Loucy (cell line): ENCODE results near the gene KCNT1.

ENCODE experiments used
- EZH2phosphoT487 ChIP-seq: fragments of 200-600 bp; IDR thresholded peaks from 2 replicates; pipeline ENCODE4 v1.6.1; 2018; ENCODE audit warnings: antibody characterized with exemption, mild to moderate bottlenecking, moderate library complexity, borderline replicate concordance
- TF ChIP-seq, protein P1 (sequence below): fragments of 200-600 bp; sonication (generic); conservative IDR thresholded peaks from 2 replicates; pipeline ENCODE4 v1.5.1; 2014; ENCODE audit warnings: mild to moderate bottlenecking, antibody characterized with exemption, low read length

- TF ChIP-seq EZH2phosphoT487, result no peak
- TF ChIP-seq, protein P1, sequence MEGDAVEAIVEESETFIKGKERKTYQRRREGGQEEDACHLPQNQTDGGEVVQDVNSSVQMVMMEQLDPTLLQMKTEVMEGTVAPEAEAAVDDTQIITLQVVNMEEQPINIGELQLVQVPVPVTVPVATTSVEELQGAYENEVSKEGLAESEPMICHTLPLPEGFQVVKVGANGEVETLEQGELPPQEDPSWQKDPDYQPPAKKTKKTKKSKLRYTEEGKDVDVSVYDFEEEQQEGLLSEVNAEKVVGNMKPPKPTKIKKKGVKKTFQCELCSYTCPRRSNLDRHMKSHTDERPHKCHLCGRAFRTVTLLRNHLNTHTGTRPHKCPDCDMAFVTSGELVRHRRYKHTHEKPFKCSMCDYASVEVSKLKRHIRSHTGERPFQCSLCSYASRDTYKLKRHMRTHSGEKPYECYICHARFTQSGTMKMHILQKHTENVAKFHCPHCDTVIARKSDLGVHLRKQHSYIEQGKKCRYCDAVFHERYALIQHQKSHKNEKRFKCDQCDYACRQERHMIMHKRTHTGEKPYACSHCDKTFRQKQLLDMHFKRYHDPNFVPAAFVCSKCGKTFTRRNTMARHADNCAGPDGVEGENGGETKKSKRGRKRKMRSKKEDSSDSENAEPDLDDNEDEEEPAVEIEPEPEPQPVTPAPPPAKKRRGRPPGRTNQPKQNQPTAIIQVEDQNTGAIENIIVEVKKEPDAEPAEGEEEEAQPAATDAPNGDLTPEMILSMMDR, result no peak
These were observed 36.9 kb upstream of the KCNT1 start for GRCh38 chr9:135664801-135665794.
